IMR-90 (cell line): ENCODE results near the gene SSH2. TPM values are rescaled to one million over a fixed set of nuclear protein-coding genes. Genes with fewer than 3 reads are reported as not detected.
"Not testable (repeated sequence)": the region's sequence is repeated elsewhere in the genome, so short reads cannot be mapped to it uniquely, and the experiment has no call there.

ENCODE experiments used
- ATAC-seq: fragments of 200-7000 bp; cut with Tn5 transposase; 2 replicates; pipeline ENCODE4 v1.9.1; 2020; ENCODE audit warnings: low read depth, mild to moderate bottlenecking, moderate library complexity
- BruUV-seq: library from RNA; stranded (reverse); fragments of 400-500 nt; replicated peaks from 2 replicates; lab custom pipeline; 2021; lab: Mats Ljungman, UMichigan
- CTCF ChIA-PET: fragments of 300-600 bp; formaldehyde crosslinking; extraction: SDS; loops from one replicate; lab custom pipeline; 2021; ENCODE audit warnings: antibody characterized with exemption; lab: Yijun Ruan, JAX
- POLR2A ChIA-PET: fragments of 300-600 bp; sonication (Branson Sonifier 250); formaldehyde crosslinking; loops from one replicate; lab custom pipeline; 2022; ENCODE audit warnings: antibody characterized with exemption; ENCODE audit not compliant: unreplicated experiment; lab: Charles Lee
- DNase-seq: peaks from one replicate; pipeline ENCODE4 v3.0.0; 2013
- H2AFZ ChIP-seq: replicated peaks from 2 replicates; pipeline ENCODE3; 2013; ENCODE audit warnings: low read length, mild to moderate bottlenecking; ENCODE audit not compliant: poor library complexity
- H2AK5ac ChIP-seq: 2 replicates; pipeline ENCODE4 v1.6.1; 2013; ENCODE audit warnings: low read depth, low read length, inconsistent platforms
- H2AK9ac ChIP-seq: replicated peaks from 2 replicates; pipeline ENCODE3; 2013; ENCODE audit warnings: mild to moderate bottlenecking, low read depth, low read length, moderate library complexity; ENCODE audit not compliant: poor library complexity
- H2BK120ac ChIP-seq: 2 replicates; pipeline ENCODE4 v1.6.1; 2013; ENCODE audit warnings: low read depth, low read length, inconsistent platforms
- H2BK15ac ChIP-seq: 3 replicates; pipeline ENCODE4 v1.6.1; 2013; ENCODE audit warnings: low read depth, low read length, inconsistent platforms
- H2BK20ac ChIP-seq: 2 replicates; pipeline ENCODE4 v1.6.1; 2013; ENCODE audit warnings: low read depth, mild to moderate bottlenecking, inconsistent platforms, low read length, moderate library complexity
- H2BK5ac ChIP-seq: 2 replicates; pipeline ENCODE4 v1.6.1; 2013; ENCODE audit warnings: mild to moderate bottlenecking, low read depth, low read length, inconsistent platforms; ENCODE audit not compliant: poor library complexity, severe bottlenecking
- H3K14ac ChIP-seq: replicated peaks from 2 replicates; pipeline ENCODE4 v1.6.1; 2013; ENCODE audit warnings: low read depth, low read length, inconsistent platforms
- H3K18ac ChIP-seq: 2 replicates; pipeline ENCODE4 v1.6.1; 2013; ENCODE audit warnings: low read depth, low read length, control low read depth
- H3K23ac ChIP-seq: 2 replicates; pipeline ENCODE4 v1.6.1; 2013; ENCODE audit warnings: low read depth, low read length, inconsistent platforms
- H3K27ac ChIP-seq: 2 replicates; pipeline ENCODE4 v1.5.1; 2013; ENCODE audit warnings: mild to moderate bottlenecking, control low read depth, low read length; ENCODE audit not compliant: insufficient read depth
- H3K27me3 ChIP-seq: 2 replicates; pipeline ENCODE4 v1.6.1; 2013; ENCODE audit warnings: low read length; ENCODE audit not compliant: control insufficient read depth, insufficient read depth
- H3K36me3 ChIP-seq: 2 replicates; pipeline ENCODE4 v1.6.1; 2013; ENCODE audit warnings: low read length, mixed read lengths; ENCODE audit not compliant: control insufficient read depth, insufficient read depth
- H3K4ac ChIP-seq: 2 replicates; pipeline ENCODE4 v1.6.1; 2013; ENCODE audit warnings: low read depth, low read length, inconsistent platforms
- H3K4me1 ChIP-seq: 2 replicates; pipeline ENCODE4 v1.6.1; 2013; ENCODE audit warnings: low read length, mixed read lengths; ENCODE audit not compliant: control insufficient read depth, insufficient read depth
- H3K4me2 ChIP-seq: 2 replicates; pipeline ENCODE4 v1.6.1; 2013; ENCODE audit warnings: low read depth, mild to moderate bottlenecking, control low read depth, low read length, moderate library complexity
- H3K4me3 ChIP-seq: 2 replicates; pipeline ENCODE4 v1.5.1; 2013; ENCODE audit warnings: low read depth, mild to moderate bottlenecking, control low read depth, low read length, moderate library complexity; ENCODE audit not compliant: insufficient read depth
- H3K56ac ChIP-seq: 2 replicates; pipeline ENCODE4 v1.6.1; 2013; ENCODE audit warnings: low read length, inconsistent platforms; ENCODE audit not compliant: insufficient read depth; ENCODE audit errors: extremely low read depth
- H3K79me1 ChIP-seq, 2 experiments: 2 replicates each; pipeline ENCODE4 v1.6.1; 2013; ENCODE audit warnings: low read length in 2 of 2, inconsistent platforms in 1 of 2, low read depth in 1 of 2
- H3K9ac ChIP-seq: 2 replicates; pipeline ENCODE4 v1.6.1; 2013; ENCODE audit warnings: low read depth, low read length, control low read depth
- H3K9me1 ChIP-seq: 2 replicates; pipeline ENCODE4 v1.6.1; 2013; ENCODE audit warnings: low read length, inconsistent platforms; ENCODE audit not compliant: insufficient read depth
- H3K9me3 ChIP-seq: 2 replicates; pipeline ENCODE4 v1.6.1; 2013; ENCODE audit warnings: low read length; ENCODE audit not compliant: control insufficient read depth, insufficient read depth
- H4K20me1 ChIP-seq: 2 replicates; pipeline ENCODE4 v1.6.1; 2013; ENCODE audit warnings: low read length, inconsistent platforms; ENCODE audit not compliant: insufficient read depth
- H4K5ac ChIP-seq: 2 replicates; pipeline ENCODE4 v1.6.1; 2013; ENCODE audit warnings: mild to moderate bottlenecking, low read depth, low read length, control low read depth
- H4K8ac ChIP-seq, 2 experiments: 2 replicates each; pipeline ENCODE4 v1.6.1; 2013; ENCODE audit warnings: low read depth in 2 of 2, low read length in 2 of 2, control low read depth in 1 of 2, inconsistent platforms in 1 of 2
- H4K91ac ChIP-seq: 2 replicates; pipeline ENCODE4 v1.6.1; 2013; ENCODE audit warnings: low read depth, low read length, inconsistent platforms; ENCODE audit not compliant: insufficient read depth
- MAFK ChIP-seq: IDR thresholded peaks from 2 replicates; pipeline ENCODE4 v1.6.1; 2012; ENCODE audit warnings: low read depth, low read length, improper control_type of control experiment
- POLR2A ChIP-seq: IDR thresholded peaks from 2 replicates; pipeline ENCODE4 v1.6.1; 2012; ENCODE audit warnings: mild to moderate bottlenecking, low read depth, low read length
- SMC3 ChIP-seq: fragments of 150-350 bp; IDR thresholded peaks from 2 replicates; pipeline ENCODE4 v1.6.1; 2016; ENCODE audit warnings: low read depth, mild to moderate bottlenecking, antibody characterized with exemption, low read length, moderate library complexity
- WGBS, 2 experiments: methylation state at CpG; one replicate each; pipeline versions ENCODE4 v1.1.5 to v1.1.7; 2013; ENCODE audit warnings: missing lambda C conversion rate in 2 of 2; ENCODE audit not compliant: insufficient read length in 1 of 2; ENCODE audit errors: extremely low coverage in 2 of 2; 5-methylcytosine and 5-hydroxymethylcytosine counted together
- dilution Hi-C: fragments of 300-500 bp; cut with HindIII; formaldehyde crosslinking; loops from one replicate; pipeline ENCODE4 v1.14.3; 2018; ENCODE audit warnings: low sequenced_read_pairs; ENCODE audit not compliant: unreplicated experiment
- in situ Hi-C: fragments of 300-500 bp; cut with MboI; formaldehyde crosslinking; loops from 3 replicates; pipeline ENCODE4 v1.14.3; 2019; ENCODE audit warnings: low sequenced_read_pairs, inconsistent platforms, mixed read lengths
- intact Hi-C: fragments of 100-400 bp; cut with micrococcal nuclease; formaldehyde crosslinking; loops from 2 replicates; pipeline ENCODE4 v1.10.0; 2022
- polyA plus RNA-seq, 3 experiments: library from polyadenylated mRNA; depleted of rRNA; stranded (reverse); fragments of >200 nt; gene quantifications; 2 replicates each; pipeline ENCODE4 v1.2.3, GENCODE V29; 2012; ENCODE audit warnings: low replicate concordance in 1 of 3
- total RNA-seq: library from RNA; depleted of rRNA; stranded (reverse); fragments of >200 nt; gene quantifications from 2 replicates; pipeline ENCODE4 v1.2.3, GENCODE V29; 2012

SSH2 gene
- total and polyA plus RNA-seq, 2 of the 4 experiments (the other 2 are of a cell fraction) = 9.3 TPM

GRCh38 chr17:29782917-29783316 is 147.1 kb downstream of the SSH2 start:
- no peak overlapping the region for H2BK5ac ChIP-seq
- POLR2A ChIA-PET = no interaction called here
- H3K27me3 ChIP-seq = no peaks in the 10 kb centered on the region
- H3K4me3 ChIP-seq = no peak overlapping the region
- BruUV-seq = no TSS peak
- intact Hi-C loops = no loop called here
- H3K4me2 ChIP-seq = no peak overlapping the region
- no peak overlapping the region for H3K27ac ChIP-seq
- no peak overlapping the region for H2BK15ac ChIP-seq
- in situ Hi-C loops = no loop called here
- H3K56ac ChIP-seq = no peak overlapping the region
- H3K4me1 ChIP-seq = no peaks in the 10 kb centered on the region
- DNase-seq = no peak
- no peak overlapping the region for H3K18ac ChIP-seq
- no peak overlapping the region for H4K5ac ChIP-seq
- no peak overlapping the region for H3K23ac ChIP-seq
- no peak overlapping the region for H3K4ac ChIP-seq
- no peaks in the 10 kb centered on the region; a peak in 1 of 4 replicates for H3K79me1 ChIP-seq
- H2BK20ac ChIP-seq = no peak overlapping the region
- H4K91ac ChIP-seq = no peak overlapping the region
- no peaks in the 10 kb centered on the region for H4K20me1 ChIP-seq
- H2AFZ ChIP-seq = no peak overlapping the region
- no peak overlapping the region for H3K14ac ChIP-seq
- H2AK5ac ChIP-seq = no peak overlapping the region
- no peak for ATAC-seq
- no peaks in the 10 kb centered on the region for H3K9me1 ChIP-seq
- H2BK120ac ChIP-seq = no peak overlapping the region
- no peak overlapping the region for H2AK9ac ChIP-seq
- WGBS, 2 experiments = no CpG with 5 or more reads among the region's 5 CpGs
- no peak overlapping the region for H4K8ac ChIP-seq
- no peaks in the 10 kb centered on the region for H3K36me3 ChIP-seq
- dilution Hi-C loops = no loop called here
- H3K9me3 ChIP-seq = no peaks in the 10 kb centered on the region
- TF ChIP-seq MAFK (peak; percentile 64), POLR2A (no peak), SMC3 (no peak)
- CTCF ChIA-PET = interaction anchor here (1.1 kb wide), 1 partner anchor 143 kb away, joined by 3 read pairs; no protein-coding TSS in a partner anchor
- H3K9ac ChIP-seq = no peak overlapping the region

GRCh38 chr17:29779812-29780190 is 150.2 kb downstream of the SSH2 start:
- CTCF ChIA-PET = interaction anchor here (0.7 to 4.0 kb wide), 9 partner anchors 15 to 969 kb away, joined by 3 to 32 read pairs (median 3); partner anchors contain the start of gene CORO6
- H3K4ac ChIP-seq, H3K23ac ChIP-seq, H3K36me3 ChIP-seq, H3K27me3 ChIP-seq, H2AFZ ChIP-seq, H3K14ac ChIP-seq, dilution Hi-C loops, H3K4me1 ChIP-seq, DNase-seq, H2AK5ac ChIP-seq, H4K8ac ChIP-seq, H2BK20ac ChIP-seq, BruUV-seq, H3K27ac ChIP-seq, H3K56ac ChIP-seq, H3K9ac ChIP-seq, H3K9me3 ChIP-seq, H2BK5ac ChIP-seq, H3K4me3 ChIP-seq, H3K18ac ChIP-seq, H2BK15ac ChIP-seq, H3K4me2 ChIP-seq, H4K91ac ChIP-seq, H4K5ac ChIP-seq, H2BK120ac ChIP-seq, H4K20me1 ChIP-seq, H3K9me1 ChIP-seq, H2AK9ac ChIP-seq, ATAC-seq, H3K79me1 ChIP-seq: not testable (repeated sequence)
- no CpG with 5 or more reads among the region's 8 CpGs for WGBS, 2 experiments
- intact Hi-C loops (loop anchor here (1.0 kb wide), 2 partner anchors 140 to 200 kb away; no protein-coding TSS in a partner anchor), in situ Hi-C loops (loop anchor here (5.0 kb wide), 1 partner anchor 138 kb away; no protein-coding TSS in a partner anchor)
- POLR2A ChIA-PET = interaction anchor here (0.6 kb wide), 1 partner anchor 12 kb away, joined by 3 read pairs; no protein-coding TSS in a partner anchor
